ENCODE results near the gene PHPT1.
"Not testable (repeated sequence)": the region's sequence is repeated elsewhere in the genome, so short reads cannot be mapped to it uniquely, and the experiment has no call there.

The PHPT1 gene

GRCh38 chr9:136849038-136849959 is at the start of gene PHPT1:
TSS of gene PHPT1 (plus strand) at chr9:136849409. CDS start at chr9:136849431, 22 bp downstream.
- peak; percentile 99 for DNase-seq

GRCh38 chr9:136799854-136800657 is 49.2 kb upstream of the PHPT1 start:
- peak; percentile 90 for DNase-seq

GRCh38 chr9:136802321-136802720 is 46.9 kb upstream of the PHPT1 start:
- DNase-seq = no peak

GRCh38 chr9:136803009-136803550 is 46.1 kb upstream of the PHPT1 start:
- DNase-seq = not testable (repeated sequence)

GRCh38 chr9:136803551-136804508 is 45.4 kb upstream of the PHPT1 start:
- DNase-seq = no peak

GRCh38 chr9:136804509-136805206 is 44.6 kb upstream of the PHPT1 start:
- no peak for DNase-seq

GRCh38 chr9:136805207-136805740 is 43.9 kb upstream of the PHPT1 start:
- no peak for DNase-seq

- DNase-seq = no peak
Observed at GRCh38 chr9:136806067-136806466, 43.1 kb upstream of the PHPT1 start.

GRCh38 chr9:136806631-136807201 is 42.5 kb upstream of the PHPT1 start:
- no peak for DNase-seq

GRCh38 chr9:136807281-136808074 is 41.7 kb upstream of the PHPT1 start, which contains the start of gene RABL6:
TSS of gene RABL6 (plus strand) at chr9:136807948. CDS start at chr9:136808197, 249 bp downstream.
- DNase-seq = peak; percentile 75

- DNase-seq = peak; percentile 30
Observed at GRCh38 chr9:136808075-136808805, 41.0 kb upstream of the PHPT1 start.

GRCh38 chr9:136808806-136809158 is 40.4 kb upstream of the PHPT1 start:
- DNase-seq = no peak

GRCh38 chr9:136814725-136815421 is 34.3 kb upstream of the PHPT1 start:
- no peak for DNase-seq

GRCh38 chr9:136815422-136815782 is 33.8 kb upstream of the PHPT1 start:
- DNase-seq = no peak

GRCh38 chr9:136820971-136821825 is 28.0 kb upstream of the PHPT1 start:
- DNase-seq = no peak

- DNase-seq = no peak
Observed at GRCh38 chr9:136821826-136822544, 27.2 kb upstream of the PHPT1 start.
